ENCODE results near the gene MAP4K4. TPM values are rescaled to one million over a fixed set of nuclear protein-coding genes. Genes with fewer than 3 reads are reported as not detected.
A peak's percentile ranks its signal among the peaks of the same experiment; 100 is the strongest.

Gene MAP4K4
- total and polyA plus RNA-seq, 5 donors from 2014 or later: 6.7 to 179 (median 14.7) TPM

DNA sequence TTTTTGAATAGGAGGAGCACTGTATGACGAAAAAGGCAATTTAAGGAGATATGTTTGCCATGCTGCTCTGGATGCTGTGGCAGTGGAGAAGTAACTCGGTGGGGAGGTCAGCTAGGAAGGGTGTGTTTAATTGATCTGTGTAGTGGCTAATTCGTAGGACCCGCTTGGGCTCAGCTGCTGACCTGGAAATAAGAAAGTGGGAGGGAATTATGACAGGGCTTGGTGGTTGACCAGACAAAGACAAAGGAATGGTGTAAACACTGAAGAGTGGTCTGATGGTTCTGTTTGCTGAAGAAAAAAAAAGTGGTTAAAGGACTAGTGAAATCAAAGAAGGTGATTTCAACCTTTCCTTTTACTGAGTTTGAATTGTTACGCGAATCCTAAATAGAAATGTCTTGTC lies 146.0 kb downstream of the MAP4K4 start:
- Mint-ChIP-seq H3K4me1 (peaks cover 21 to 49% (median 37%) of the 10 kb centered on the region in 4 donors), H3K9me3 (no peaks in the 10 kb centered on the region), H3K4me3 (peak overlapping the region in 1 of 4 donors; percentile 40), H3K27me3 (no peaks in the 10 kb centered on the region), H3K36me3 (peaks cover 42% of the 10 kb centered on the region), H3K27ac (peak overlapping the region in 2 of 3 donors; percentile 19 to 89)
- peaks cover 96% of the 10 kb centered on the region for H3K36me3 ChIP-seq (ENCODE audit: control insufficient read depth, insufficient read depth, low read length)
- peaks cover 11% of the 10 kb centered on the region for H3K4me1 ChIP-seq (ENCODE audit: control insufficient read depth, insufficient read depth, low read length, poor library complexity, severe bottlenecking)
- no peak overlapping the region for H3K4me3 ChIP-seq (ENCODE audit: low read depth, low read length)
- DNase-seq (no peak), ATAC-seq (ENCODE audit: low read depth in 2 of 2) (no peak)
- no peaks in the 10 kb centered on the region for H3K27me3 ChIP-seq (ENCODE audit: control insufficient read depth, insufficient read depth, low read length)
- H3K27ac ChIP-seq (ENCODE audit: insufficient read depth, low read length, poor library complexity, severe bottlenecking): no peak overlapping the region
- no peaks in the 10 kb centered on the region for H3K9me3 ChIP-seq (ENCODE audit: control insufficient read depth in 2 of 2, low read length in 2 of 2)

DNA sequence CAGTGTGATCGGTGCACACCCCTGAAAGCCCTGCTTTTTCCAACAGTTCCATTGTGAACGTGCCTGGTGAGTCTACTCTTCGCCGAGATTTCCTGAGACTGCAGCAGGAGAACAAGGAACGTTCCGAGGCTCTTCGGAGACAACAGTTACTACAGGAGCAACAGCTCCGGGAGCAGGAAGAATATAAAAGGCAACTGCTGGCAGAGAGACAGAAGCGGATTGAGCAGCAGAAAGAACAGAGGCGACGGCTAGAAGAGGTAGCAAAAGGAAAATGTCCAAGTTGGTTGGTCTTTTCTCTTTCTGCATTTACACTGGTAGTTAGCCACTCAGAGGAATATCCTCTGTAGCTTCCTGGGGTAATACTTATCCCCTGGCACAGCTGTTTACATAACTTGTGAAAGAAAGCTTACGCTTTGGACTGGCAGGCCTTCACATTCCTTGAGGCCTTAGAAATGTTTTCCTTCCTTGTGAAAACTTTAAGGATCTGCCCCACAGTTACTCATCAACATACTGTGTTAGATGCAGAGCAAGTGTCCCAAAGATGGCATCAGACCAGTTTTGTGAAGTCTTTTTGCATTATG lies 146.6 kb downstream of the MAP4K4 start:
- H3K9me3 Mint-ChIP-seq: no peaks in the 10 kb centered on the region
- DNase-seq (no peak), ATAC-seq (ENCODE audit: low read depth in 2 of 2) (no peak)
- Histone ChIP-seq H3K4me3 (ENCODE audit: low read depth, low read length) (no peak overlapping the region), H3K27ac (ENCODE audit: insufficient read depth, low read length, poor library complexity, severe bottlenecking) (no peak overlapping the region), H3K9me3 (ENCODE audit: control insufficient read depth in 2 of 2, low read length in 2 of 2) (no peaks in the 10 kb centered on the region), H3K27me3 (ENCODE audit: control insufficient read depth, insufficient read depth, low read length) (no peaks in the 10 kb centered on the region), H3K4me1 (ENCODE audit: control insufficient read depth, insufficient read depth, low read length, poor library complexity, severe bottlenecking) (peaks cover 11% of the 10 kb centered on the region), H3K36me3 (ENCODE audit: control insufficient read depth, insufficient read depth, low read length) (peaks cover 96% of the 10 kb centered on the region)
- no peaks in the 10 kb centered on the region for H3K27me3 Mint-ChIP-seq
- H3K27ac Mint-ChIP-seq: peak overlapping the region in 2 of 3 donors; percentile 70 to 89
- H3K36me3 Mint-ChIP-seq: peaks cover 48% of the 10 kb centered on the region
- H3K4me1 Mint-ChIP-seq: peaks cover 27 to 49% (median 38%) of the 10 kb centered on the region in 4 donors
- H3K4me3 Mint-ChIP-seq: no peak overlapping the region

DNA sequence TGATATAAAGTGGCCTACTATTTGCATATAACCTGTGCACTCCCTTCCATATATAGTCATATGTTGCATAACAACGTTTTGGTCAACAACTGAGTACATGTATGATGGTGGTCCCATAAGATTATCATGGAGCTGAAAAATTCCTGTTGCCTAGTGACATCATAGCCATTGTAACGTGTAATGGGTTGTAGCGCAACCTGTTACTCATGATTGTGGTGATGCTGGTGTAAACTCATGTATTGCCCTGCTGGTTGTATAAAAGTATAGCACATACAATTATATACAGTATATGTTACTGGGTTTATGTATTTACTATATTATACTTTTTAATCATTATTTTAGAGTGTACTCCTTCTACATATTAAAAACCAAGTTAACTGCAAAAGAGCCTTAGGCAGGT lies 149.5 kb downstream of the MAP4K4 start:
- Mint-ChIP-seq H3K27ac (no peak overlapping the region), H3K4me1 (peaks cover 22 to 33% (median 31%) of the 10 kb centered on the region in 4 donors), H3K4me3 (no peak overlapping the region), H3K27me3 (no peaks in the 10 kb centered on the region), H3K9me3 (no peaks in the 10 kb centered on the region), H3K36me3 (peaks cover 31% of the 10 kb centered on the region)
- DNase-seq (no peak), ATAC-seq (ENCODE audit: low read depth in 2 of 2) (no peak)
- Histone ChIP-seq H3K27me3 (ENCODE audit: control insufficient read depth, insufficient read depth, low read length) (no peaks in the 10 kb centered on the region), H3K4me1 (ENCODE audit: control insufficient read depth, insufficient read depth, low read length, poor library complexity, severe bottlenecking) (peaks cover 7% of the 10 kb centered on the region), H3K36me3 (ENCODE audit: control insufficient read depth, insufficient read depth, low read length) (peaks cover 88% of the 10 kb centered on the region), H3K4me3 (ENCODE audit: low read depth, low read length) (no peak overlapping the region), H3K9me3 (ENCODE audit: control insufficient read depth in 2 of 2, low read length in 2 of 2) (no peaks in the 10 kb centered on the region), H3K27ac (ENCODE audit: insufficient read depth, low read length, poor library complexity, severe bottlenecking) (no peak overlapping the region)

DNA sequence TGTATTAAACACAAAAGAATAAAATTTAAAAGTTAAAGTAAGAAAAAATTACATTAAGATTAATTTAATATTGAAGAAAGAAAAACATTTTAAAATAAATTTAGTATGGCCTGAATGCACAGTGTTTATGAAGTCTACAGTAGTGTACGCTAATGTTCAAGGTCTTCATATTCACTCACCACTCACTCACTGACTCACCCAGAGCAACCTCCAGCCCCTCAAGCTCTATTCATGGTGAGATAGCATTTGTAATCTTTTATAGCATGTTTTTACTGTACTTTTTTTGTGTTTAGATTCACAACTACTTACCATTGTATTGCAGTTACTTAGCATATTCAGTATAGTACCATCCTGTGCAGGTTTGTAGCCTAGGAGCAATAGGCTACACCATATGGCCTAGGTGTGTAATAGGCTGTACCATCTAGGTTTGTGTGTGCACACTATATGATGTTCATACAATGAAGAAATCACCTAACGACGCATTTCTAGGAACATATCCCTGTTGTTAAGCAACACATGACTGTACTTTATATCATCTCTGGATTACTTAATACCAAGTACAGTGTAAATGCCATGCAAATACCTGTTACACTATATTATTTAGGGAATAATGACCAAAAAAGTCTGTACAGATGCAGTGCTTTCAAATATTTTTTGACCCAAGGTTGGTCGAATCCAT lies 150.3 kb downstream of the MAP4K4 start:
- Mint-ChIP-seq H3K36me3 (peaks cover 29% of the 10 kb centered on the region), H3K4me3 (no peak overlapping the region), H3K4me1 (peaks cover 14 to 27% (median 25%) of the 10 kb centered on the region in 4 donors), H3K27ac (no peak overlapping the region), H3K27me3 (no peaks in the 10 kb centered on the region), H3K9me3 (no peaks in the 10 kb centered on the region)
- no peak for ATAC-seq (ENCODE audit: low read depth in 2 of 2)
- Histone ChIP-seq H3K27ac (ENCODE audit: insufficient read depth, low read length, poor library complexity, severe bottlenecking) (no peak overlapping the region), H3K4me1 (ENCODE audit: control insufficient read depth, insufficient read depth, low read length, poor library complexity, severe bottlenecking) (no peaks in the 10 kb centered on the region), H3K9me3 (ENCODE audit: control insufficient read depth in 2 of 2, low read length in 2 of 2) (no peaks in the 10 kb centered on the region), H3K36me3 (ENCODE audit: control insufficient read depth, insufficient read depth, low read length) (peaks cover 88% of the 10 kb centered on the region), H3K27me3 (ENCODE audit: control insufficient read depth, insufficient read depth, low read length) (no peaks in the 10 kb centered on the region), H3K4me3 (ENCODE audit: low read depth, low read length) (no peak overlapping the region)
- no peak for DNase-seq

DNA sequence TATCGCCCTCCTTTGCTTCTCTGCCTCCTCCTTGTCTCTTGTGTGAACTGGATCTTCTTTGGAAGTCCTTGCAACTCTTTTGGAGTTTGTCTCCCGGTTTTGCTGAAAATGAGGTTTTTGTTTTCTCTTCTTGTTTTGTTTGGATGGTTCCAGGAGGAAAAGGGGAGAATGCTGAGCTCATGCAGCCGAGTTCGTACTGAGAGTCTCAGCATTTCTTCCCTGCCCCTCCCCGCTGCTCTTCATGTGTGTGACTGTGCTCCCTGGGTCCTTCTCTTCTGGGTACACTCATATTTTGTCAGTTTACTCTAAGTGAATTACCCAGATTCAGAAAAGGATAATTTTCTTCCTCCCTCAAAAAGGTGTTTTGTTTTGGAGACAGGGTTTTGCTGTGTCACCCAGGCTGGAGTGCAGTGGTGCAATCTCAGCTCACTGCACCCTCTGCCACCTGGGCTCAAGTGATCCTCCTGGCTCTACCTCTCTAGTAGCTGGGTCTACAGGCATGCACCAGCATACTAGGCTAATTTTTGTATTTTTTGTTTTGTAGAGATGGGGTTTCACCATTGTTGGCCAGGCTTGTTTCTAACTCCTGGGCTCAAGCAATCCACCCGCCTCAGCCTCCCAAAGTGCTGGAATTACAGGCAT lies 151.4 kb downstream of the MAP4K4 start:
- Histone ChIP-seq H3K27me3 (ENCODE audit: control insufficient read depth, insufficient read depth, low read length) (no peaks in the 10 kb centered on the region), H3K27ac (ENCODE audit: insufficient read depth, low read length, poor library complexity, severe bottlenecking) (no peak overlapping the region), H3K4me3 (ENCODE audit: low read depth, low read length) (no peak overlapping the region), H3K36me3 (ENCODE audit: control insufficient read depth, insufficient read depth, low read length) (peaks cover 85% of the 10 kb centered on the region), H3K9me3 (ENCODE audit: control insufficient read depth in 2 of 2, low read length in 2 of 2) (no peaks in the 10 kb centered on the region), H3K4me1 (ENCODE audit: control insufficient read depth, insufficient read depth, low read length, poor library complexity, severe bottlenecking) (no peaks in the 10 kb centered on the region)
- Mint-ChIP-seq H3K36me3 (peaks cover 31% of the 10 kb centered on the region), H3K27ac (no peak overlapping the region), H3K9me3 (no peaks in the 10 kb centered on the region), H3K4me1 (peaks cover 14 to 20% (median 15%) of the 10 kb centered on the region in 4 donors), H3K4me3 (no peak overlapping the region), H3K27me3 (no peaks in the 10 kb centered on the region)
- DNase-seq (no peak), ATAC-seq (ENCODE audit: low read depth in 2 of 2) (no peak)

DNA sequence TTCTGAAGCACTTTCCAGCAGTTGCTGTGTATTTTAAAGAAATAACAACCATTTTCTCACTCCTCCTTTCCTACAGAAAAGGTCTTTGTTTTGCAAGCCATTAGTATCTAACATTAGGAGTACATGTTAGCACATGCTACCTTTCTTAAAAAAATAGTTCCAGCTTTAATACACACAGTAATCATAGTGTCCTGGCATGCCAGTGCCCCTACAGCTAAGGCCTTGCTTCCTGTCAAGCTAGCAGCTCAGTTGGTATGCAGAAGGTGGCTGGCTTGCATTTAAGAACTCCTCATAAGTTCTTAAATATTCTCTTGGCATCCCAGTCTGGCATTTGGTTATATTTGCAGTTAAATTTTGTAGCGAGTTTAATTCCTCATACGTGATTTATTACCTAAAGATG lies 152.9 kb downstream of the MAP4K4 start:
- H3K27ac Mint-ChIP-seq: no peak overlapping the region

DNA sequence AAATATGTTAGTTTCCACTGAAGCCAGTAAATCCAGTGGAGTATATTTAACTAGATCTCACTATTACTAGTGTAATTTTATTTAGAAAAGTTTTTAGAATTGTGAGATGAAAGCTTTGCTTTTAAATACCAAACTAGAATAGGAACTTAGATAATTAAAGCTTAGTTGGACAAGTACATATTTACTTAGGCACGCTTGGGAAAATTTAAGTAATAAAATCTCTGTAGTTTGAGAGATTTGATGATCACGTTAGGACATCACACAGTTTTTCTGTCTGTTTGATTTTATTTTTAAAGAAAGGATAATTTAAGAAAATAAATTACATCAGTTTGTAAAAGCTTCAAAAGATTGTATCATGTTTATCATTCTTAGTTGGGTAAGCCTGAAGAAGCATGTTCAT lies 153.5 kb downstream of the MAP4K4 start:
- no peak overlapping the region for H3K27ac Mint-ChIP-seq
- peaks cover 40% of the 10 kb centered on the region for H3K36me3 Mint-ChIP-seq
- H3K4me3 Mint-ChIP-seq: no peak overlapping the region
- Histone ChIP-seq H3K9me3 (ENCODE audit: control insufficient read depth in 2 of 2, low read length in 2 of 2) (no peaks in the 10 kb centered on the region), H3K27me3 (ENCODE audit: control insufficient read depth, insufficient read depth, low read length) (no peaks in the 10 kb centered on the region), H3K4me1 (ENCODE audit: control insufficient read depth, insufficient read depth, low read length, poor library complexity, severe bottlenecking) (no peaks in the 10 kb centered on the region), H3K27ac (ENCODE audit: insufficient read depth, low read length, poor library complexity, severe bottlenecking) (no peak overlapping the region), H3K36me3 (ENCODE audit: control insufficient read depth, insufficient read depth, low read length) (peaks cover 81% of the 10 kb centered on the region), H3K4me3 (ENCODE audit: low read depth, low read length) (no peak overlapping the region)
- ATAC-seq (ENCODE audit: low read depth in 2 of 2): no peak
- H3K27me3 Mint-ChIP-seq: no peaks in the 10 kb centered on the region
- H3K4me1 Mint-ChIP-seq: peaks cover 12 to 24% (median 17%) of the 10 kb centered on the region in 4 donors
- DNase-seq: no peak
- H3K9me3 Mint-ChIP-seq: no peaks in the 10 kb centered on the region

More for the DNA sequence above, 152.9 kb downstream of the MAP4K4 start:
- no peaks in the 10 kb centered on the region for H3K9me3 ChIP-seq (ENCODE audit: control insufficient read depth in 2 of 2, low read length in 2 of 2)
- peaks cover 12 to 20% (median 14%) of the 10 kb centered on the region in 4 donors for H3K4me1 Mint-ChIP-seq
- H3K4me3 ChIP-seq (ENCODE audit: low read depth, low read length): no peak overlapping the region
- DNase-seq (no peak), ATAC-seq (ENCODE audit: low read depth in 2 of 2) (no peak)
- H3K27me3 Mint-ChIP-seq: no peaks in the 10 kb centered on the region
- H3K36me3 Mint-ChIP-seq: peaks cover 35% of the 10 kb centered on the region
- H3K9me3 Mint-ChIP-seq: no peaks in the 10 kb centered on the region
- no peaks in the 10 kb centered on the region for H3K27me3 ChIP-seq (ENCODE audit: control insufficient read depth, insufficient read depth, low read length)
- H3K36me3 ChIP-seq (ENCODE audit: control insufficient read depth, insufficient read depth, low read length): peaks cover 81% of the 10 kb centered on the region
- H3K4me1 ChIP-seq (ENCODE audit: control insufficient read depth, insufficient read depth, low read length, poor library complexity, severe bottlenecking): no peaks in the 10 kb centered on the region
- H3K27ac ChIP-seq (ENCODE audit: insufficient read depth, low read length, poor library complexity, severe bottlenecking): no peak overlapping the region
- H3K4me3 Mint-ChIP-seq: no peak overlapping the region

Measured in CD4-positive, CD25-positive, alpha-beta regulatory T cell (primary cell).